Trophoblast cell (in vitro differentiated cells and primary cell): Measurements from ENCODE around the gene RAD51B.

Experiments
- DNase-seq, 2 donors: peaks; one replicate each; pipeline ENCODE4 v3.0.0-alpha.2; 2016
- H2AFZ ChIP-seq: 2 replicates; pipeline ENCODE4 v1.6.1; 2013; ENCODE audit warnings: low read length, moderate library complexity, mild to moderate bottlenecking; ENCODE audit not compliant: insufficient read depth, poor library complexity
- H2AK5ac ChIP-seq: 2 replicates; pipeline ENCODE4 v1.6.1; 2013; ENCODE audit warnings: mild to moderate bottlenecking, low read length
- H2BK120ac ChIP-seq: 2 replicates; pipeline ENCODE4 v1.6.1; 2013; ENCODE audit warnings: low read length, mild to moderate bottlenecking, moderate library complexity; ENCODE audit not compliant: insufficient read depth, poor library complexity
- H2BK12ac ChIP-seq: 2 replicates; pipeline ENCODE4 v1.6.1; 2013; ENCODE audit warnings: mild to moderate bottlenecking, low read length, moderate library complexity
- H2BK5ac ChIP-seq: 2 replicates; pipeline ENCODE4 v1.6.1; 2013; ENCODE audit warnings: low read length, low read depth, moderate library complexity, mild to moderate bottlenecking; ENCODE audit not compliant: poor library complexity
- H3K14ac ChIP-seq: 2 replicates; pipeline ENCODE4 v1.6.1; 2013; ENCODE audit warnings: mild to moderate bottlenecking, low read length
- H3K18ac ChIP-seq: 2 replicates; pipeline ENCODE4 v1.6.1; 2013; ENCODE audit warnings: mild to moderate bottlenecking, low read length
- H3K23ac ChIP-seq: 2 replicates; pipeline ENCODE4 v1.6.1; 2013; ENCODE audit warnings: low read length
- H3K27ac ChIP-seq: 2 replicates; pipeline ENCODE4 v1.5.1; 2013; ENCODE audit warnings: low read depth, mild to moderate bottlenecking, inconsistent platforms, low read length, moderate library complexity
- H3K27me3 ChIP-seq: 2 replicates; pipeline ENCODE4 v1.6.1; 2013; ENCODE audit warnings: inconsistent platforms, mild to moderate bottlenecking, low read length, moderate library complexity; ENCODE audit not compliant: insufficient read depth
- H3K36me3 ChIP-seq, 2 experiments: 1 replicate in 1 of 2; 2 replicates in 1 of 2; pipeline ENCODE4 v1.6.1; 2013; ENCODE audit warnings: low read length in 2 of 2, mild to moderate bottlenecking in 2 of 2, moderate library complexity in 1 of 2; ENCODE audit not compliant: insufficient read depth in 2 of 2, control insufficient read depth in 1 of 2
- H3K4ac ChIP-seq: 2 replicates; pipeline ENCODE4 v1.6.1; 2013; ENCODE audit warnings: low read depth, mild to moderate bottlenecking, low read length, moderate library complexity
- H3K4me1 ChIP-seq, 2 experiments: 1 replicate in 1 of 2; 2 replicates in 1 of 2; pipeline ENCODE4 v1.6.1; 2013; ENCODE audit warnings: low read length in 2 of 2, mild to moderate bottlenecking in 2 of 2, moderate library complexity in 1 of 2; ENCODE audit not compliant: insufficient read depth in 2 of 2, control insufficient read depth in 1 of 2
- H3K4me2 ChIP-seq: 2 replicates; pipeline ENCODE4 v1.6.1; 2013; ENCODE audit warnings: inconsistent platforms, mild to moderate bottlenecking, low read length, moderate library complexity
- H3K4me3 ChIP-seq: 2 replicates; pipeline ENCODE4 v1.5.1; 2013; ENCODE audit warnings: mild to moderate bottlenecking, low read depth, low read length, inconsistent platforms
- H3K79me1 ChIP-seq: one replicate; pipeline ENCODE4 v1.6.1; 2013; ENCODE audit warnings: low read length
- H3K79me2 ChIP-seq: 2 replicates; pipeline ENCODE4 v1.6.1; 2013; ENCODE audit warnings: low read length, mild to moderate bottlenecking; ENCODE audit not compliant: control insufficient read depth, insufficient read depth, poor library complexity
- H3K9ac ChIP-seq: 2 replicates; pipeline ENCODE4 v1.6.1; 2013; ENCODE audit warnings: mild to moderate bottlenecking, low read length
- H3K9me3 ChIP-seq: 2 replicates; pipeline ENCODE4 v1.6.1; 2013; ENCODE audit warnings: low read depth, mild to moderate bottlenecking, control low read depth, inconsistent platforms, low read length; ENCODE audit not compliant: insufficient read depth
- H4K12ac ChIP-seq: 2 replicates; pipeline ENCODE4 v1.6.1; 2013; ENCODE audit warnings: low read depth, mild to moderate bottlenecking, low read length, moderate library complexity
- H4K8ac ChIP-seq: 2 replicates; pipeline ENCODE4 v1.6.1; 2013; ENCODE audit warnings: low read depth, mild to moderate bottlenecking, low read length, moderate library complexity
- H4K91ac ChIP-seq: one replicate; pipeline ENCODE4 v1.6.1; 2013; ENCODE audit warnings: low read depth, mild to moderate bottlenecking, low read length, moderate library complexity
- WGBS: extraction: QIAGEN DNeasy Blood & Tissue Kit; methylation state at CpG from one replicate; pipeline ENCODE4 v1.1.7; 2013; ENCODE audit warnings: missing lambda C conversion rate; ENCODE audit not compliant: insufficient read length, insufficient coverage; ENCODE audit errors: extremely low coverage; 5-methylcytosine and 5-hydroxymethylcytosine counted together

Gene RAD51B

GRCh38 chr14:68608574-68608962, 789.0 kb downstream of the RAD51B start:
- WGBS = no CpG with 5 or more reads among the region's 4 CpGs
- Histone ChIP-seq H3K4me1 (peaks cover 38 to 40% of the 10 kb centered on the region in 2 experiments), H4K91ac (peak overlapping the region; percentile 74), H4K8ac (no peak overlapping the region), H2AK5ac (peak overlapping the region; percentile 37), H4K12ac (no peak overlapping the region), H3K36me3 (peaks cover 0 to 3% of the 10 kb centered on the region in 2 experiments), H2BK12ac (peak overlapping the region; percentile 19), H3K23ac (no peak overlapping the region), H3K79me1 (peaks cover 49% of the 10 kb centered on the region), H3K27ac (peak overlapping the region; percentile 3), H3K4me2 (no peak overlapping the region), H3K4ac (no peak overlapping the region), H2AFZ (peak overlapping the region; percentile 37), H3K14ac (peak overlapping the region; percentile 49), H3K9ac (no peak overlapping the region), H2BK5ac (no peak overlapping the region), H3K27me3 (no peaks in the 10 kb centered on the region), H3K79me2 (peaks cover 6% of the 10 kb centered on the region), H2BK120ac (peak overlapping the region; percentile 54), H3K4me3 (no peak overlapping the region), H3K18ac (peak overlapping the region; percentile 25), H3K9me3 (peaks cover 4% of the 10 kb centered on the region)
- DNase-seq = no peak

GRCh38 chr14:68609012-68609411, 789.4 kb downstream of the RAD51B start:
- Histone ChIP-seq H3K14ac (peak overlapping the region; percentile 49), H3K4ac (peak overlapping the region; percentile 16), H3K4me2 (no peak overlapping the region), H3K79me2 (peaks cover 6% of the 10 kb centered on the region), H3K27me3 (no peaks in the 10 kb centered on the region), H4K91ac (peak overlapping the region; percentile 74), H3K79me1 (peaks cover 45% of the 10 kb centered on the region), H4K8ac (no peak overlapping the region), H2AFZ (peak overlapping the region; percentile 37), H2BK12ac (peak overlapping the region; percentile 19), H2BK120ac (peak overlapping the region; percentile 54), H3K9me3 (peaks cover 4% of the 10 kb centered on the region), H4K12ac (no peak overlapping the region), H3K23ac (no peak overlapping the region), H2BK5ac (no peak overlapping the region), H3K4me1 (peaks cover 34 to 36% of the 10 kb centered on the region in 2 experiments), H3K36me3 (peaks cover 0 to 3% of the 10 kb centered on the region in 2 experiments), H3K9ac (no peak overlapping the region), H3K27ac (peak overlapping the region; percentile 3), H3K4me3 (no peak overlapping the region), H2AK5ac (peak overlapping the region; percentile 37), H3K18ac (peak overlapping the region; percentile 25)
- peak in 1 of 2 donors; percentile 54 for DNase-seq
- WGBS = no CpG with 5 or more reads among the region's 7 CpGs

GRCh38 chr14:68610251-68610793, 790.7 kb downstream of the RAD51B start:
- H3K79me1 ChIP-seq = peaks cover 39% of the 10 kb centered on the region
- no CpG with 5 or more reads among the region's 8 CpGs for WGBS
- no peaks in the 10 kb centered on the region for H3K36me3 ChIP-seq
- peak overlapping the region; percentile 18 for H2BK120ac ChIP-seq
- no peak overlapping the region for H2BK5ac ChIP-seq
- no peak overlapping the region for H3K4me3 ChIP-seq
- H3K18ac ChIP-seq = no peak overlapping the region
- peaks cover 28 to 31% of the 10 kb centered on the region in 2 experiments for H3K4me1 ChIP-seq
- peaks cover 2% of the 10 kb centered on the region for H3K9me3 ChIP-seq
- peak overlapping the region; percentile 31 for H2AK5ac ChIP-seq
- no peak overlapping the region for H3K4me2 ChIP-seq
- H4K12ac ChIP-seq = no peak overlapping the region
- peak overlapping the region; percentile 11 for H3K14ac ChIP-seq
- DNase-seq = peak in 1 of 2 donors; percentile 37
- no peak overlapping the region for H3K27ac ChIP-seq
- no peak overlapping the region for H3K9ac ChIP-seq
- H2AFZ ChIP-seq = no peak overlapping the region
- peak overlapping the region; percentile 16 for H2BK12ac ChIP-seq
- peak overlapping the region; percentile 41 for H4K91ac ChIP-seq
- peaks cover 3% of the 10 kb centered on the region for H3K79me2 ChIP-seq
- H3K27me3 ChIP-seq = no peaks in the 10 kb centered on the region
- H3K23ac ChIP-seq = no peak overlapping the region
- H3K4ac ChIP-seq = no peak overlapping the region
- H4K8ac ChIP-seq = no peak overlapping the region

GRCh38 chr14:68611599-68611998, 792.0 kb downstream of the RAD51B start:
- DNase-seq = no peak
- no peak overlapping the region for H3K18ac ChIP-seq
- H3K9ac ChIP-seq = no peak overlapping the region
- no peak overlapping the region for H2AK5ac ChIP-seq
- H3K36me3 ChIP-seq = no peaks in the 10 kb centered on the region
- no peaks in the 10 kb centered on the region for H3K27me3 ChIP-seq
- no peak overlapping the region for H2BK12ac ChIP-seq
- H3K4me2 ChIP-seq = no peak overlapping the region
- WGBS = no CpG with 5 or more reads among the region's 4 CpGs
- H3K4me1 ChIP-seq = peaks cover 28 to 31% of the 10 kb centered on the region in 2 experiments
- H3K23ac ChIP-seq = no peak overlapping the region
- H2BK5ac ChIP-seq = no peak overlapping the region
- no peak overlapping the region for H4K8ac ChIP-seq
- H2AFZ ChIP-seq = no peak overlapping the region
- no peak overlapping the region for H3K4me3 ChIP-seq
- no peak overlapping the region for H4K12ac ChIP-seq
- no peak overlapping the region for H3K4ac ChIP-seq
- H4K91ac ChIP-seq = no peak overlapping the region
- peaks cover 37% of the 10 kb centered on the region for H3K79me1 ChIP-seq
- H3K27ac ChIP-seq = no peak overlapping the region
- no peaks in the 10 kb centered on the region for H3K9me3 ChIP-seq
- no peak overlapping the region for H3K14ac ChIP-seq
- H3K79me2 ChIP-seq = peaks cover 3% of the 10 kb centered on the region
- no peak overlapping the region for H2BK120ac ChIP-seq
